AG09319 (cell line): ENCODE results near the gene SETD1B.
"Not testable (repeated sequence)": the region's sequence is repeated elsewhere in the genome, so short reads cannot be mapped to it uniquely, and the experiment has no call there.

Experiments used
- DNase-seq: peaks from one replicate; pipeline ENCODE4 v3.0.0-alpha.2; 2010; ENCODE audit warnings: low read depth; ENCODE audit errors: extremely low read depth
- CTCF ChIP-seq: IDR thresholded peaks from 2 replicates; pipeline ENCODE4 v1.5.1; 2011; ENCODE audit warnings: low read depth, mild to moderate bottlenecking, inconsistent platforms, low read length, moderate library complexity

SETD1B gene

GRCh38 chr12:121843236-121843982, 39.6 kb downstream of the SETD1B start:
- no peak for TF ChIP-seq CTCF
- no peak for DNase-seq

GRCh38 chr12:121845701-121846100, 41.9 kb downstream of the SETD1B start:
- DNase-seq: no peak
- TF ChIP-seq CTCF: no peak

GRCh38 chr12:121849211-121849610, 45.4 kb downstream of the SETD1B start:
- no peak for TF ChIP-seq CTCF
- DNase-seq: no peak

- no peak for TF ChIP-seq CTCF
- no peak for DNase-seq
These were observed 45.9 kb downstream of the SETD1B start for GRCh38 chr12:121849665-121850064.

GRCh38 chr12:121852392-121852791, 48.6 kb downstream of the SETD1B start:
- not testable (repeated sequence) for DNase-seq

- DNase-seq: no peak
- TF ChIP-seq CTCF: no peak
These were observed 53.8 kb downstream of the SETD1B start for GRCh38 chr12:121857322-121858246.

- no peak for DNase-seq
- TF ChIP-seq CTCF: no peak
These were observed 54.5 kb downstream of the SETD1B start for GRCh38 chr12:121858318-121858661.
